A673 (cell line): Measurements from ENCODE around the gene TACR2. TPM values are rescaled to one million over a fixed set of nuclear protein-coding genes. Genes with fewer than 3 reads are reported as not detected.

Experiments
- BruUV-seq: library from RNA; stranded (reverse); fragments of 400-500 nt; replicated peaks from 2 replicates; lab custom pipeline; 2021; lab: Mats Ljungman, UMichigan
- CTCF ChIA-PET: fragments of 300-600 bp; sonication (Branson Sonifier 250); formaldehyde crosslinking; loops from one replicate; lab custom pipeline; 2022; ENCODE audit warnings: antibody characterized with exemption; lab: Charles Lee
- POLR2A ChIA-PET: fragments of 300-600 bp; sonication (Branson Sonifier 250); formaldehyde crosslinking; loops from one replicate; lab custom pipeline; 2022; ENCODE audit warnings: antibody characterized with exemption; ENCODE audit not compliant: low non-redundant PET; lab: Charles Lee
- DNase-seq: peaks from one replicate; pipeline ENCODE4 v3.0.0-alpha.2; 2015; ENCODE audit warnings: low spot score
- H3K27ac ChIP-seq: fragments of 200-600 bp; sonication (generic); 2 replicates; pipeline ENCODE4 v1.5.1; 2016; ENCODE audit warnings: mixed run types, low read depth, mild to moderate bottlenecking, mixed read lengths, antibody characterized with exemption, low read length; ENCODE audit not compliant: poor library complexity, severe bottlenecking
- H3K27me3 ChIP-seq: fragments of 200-600 bp; sonication (generic); replicated peaks from 2 replicates; pipeline ENCODE4 v1.6.1; 2017; ENCODE audit warnings: mixed run types, low read depth, mild to moderate bottlenecking, mixed read lengths, antibody characterized with exemption, low read length; ENCODE audit not compliant: insufficient read depth, poor library complexity
- H3K36me3 ChIP-seq: fragments of 200-600 bp; sonication (generic); 2 replicates; pipeline ENCODE4 v1.6.1; 2016; ENCODE audit warnings: mixed run types, mild to moderate bottlenecking, mixed read lengths, antibody characterized with exemption, low read length; ENCODE audit not compliant: insufficient read depth, poor library complexity, severe bottlenecking
- H3K4me1 ChIP-seq: fragments of 200-600 bp; sonication (generic); 2 replicates; pipeline ENCODE4 v1.6.1; 2017; ENCODE audit warnings: mixed run types, mild to moderate bottlenecking, mixed read lengths, antibody characterized with exemption, low read length; ENCODE audit not compliant: insufficient read depth, poor library complexity, severe bottlenecking
- H3K4me3 ChIP-seq: fragments of 200-600 bp; sonication (generic); 2 replicates; pipeline ENCODE4 v1.5.1; 2016; ENCODE audit warnings: low read depth, mixed run types, mild to moderate bottlenecking, mixed read lengths, low read length; ENCODE audit not compliant: poor library complexity, severe bottlenecking
- H3K9me3 ChIP-seq: fragments of 200-600 bp; sonication (generic); 2 replicates; pipeline ENCODE4 v1.6.1; 2016; ENCODE audit warnings: mixed run types, low read depth, mild to moderate bottlenecking, mixed read lengths, antibody characterized with exemption, low read length; ENCODE audit not compliant: poor library complexity, severe bottlenecking
- CTCF ChIP-seq: fragments of 300-800, 200-600 bp; sonication (generic); conservative IDR thresholded peaks from 2 replicates; pipeline ENCODE4 v1.5.1; 2017; ENCODE audit warnings: low read depth, mild to moderate bottlenecking, antibody characterized with exemption, low read length, moderate library complexity, mixed read lengths
- EZH2 ChIP-seq: fragments of 200-600 bp; sonication (generic); IDR thresholded peaks from 2 replicates; pipeline ENCODE4 v1.6.1; 2017; ENCODE audit warnings: borderline replicate concordance, low read depth, mild to moderate bottlenecking, mixed read lengths, antibody characterized with exemption, low read length; ENCODE audit not compliant: poor library complexity, severe bottlenecking
- intact Hi-C: fragments of 100-400 bp; cut with micrococcal nuclease; formaldehyde crosslinking; loops from one replicate; pipeline ENCODE4 v1.10.0; 2022; ENCODE audit not compliant: unreplicated experiment
- total RNA-seq: library from RNA; stranded (reverse); gene quantifications from 2 replicates; pipeline ENCODE4 v1.2.3, GENCODE V29; 2021

Gene TACR2
- total RNA-seq, 1 experiment from 2014 or later, result 0.21 TPM

GRCh38 chr10:69434926-69435325 is 18.2 kb upstream of the TACR2 start:
- intact Hi-C loops, result no loop called here
- no TSS peak for BruUV-seq
- DNase-seq, result no peak
- no peak overlapping the region for H3K4me3 ChIP-seq
- H3K27ac ChIP-seq, result no peak overlapping the region
- ChIA-PET POLR2A (no interaction called here), CTCF (no interaction called here)
- no peaks in the 10 kb centered on the region for H3K27me3 ChIP-seq
- H3K9me3 ChIP-seq, result no peaks in the 10 kb centered on the region
- no peaks in the 10 kb centered on the region for H3K4me1 ChIP-seq
- no peak for TF ChIP-seq CTCF
- no peak for TF ChIP-seq EZH2
- no peaks in the 10 kb centered on the region for H3K36me3 ChIP-seq

GRCh38 chr10:69434169-69434568 is 17.5 kb upstream of the TACR2 start:
- no peaks in the 10 kb centered on the region for H3K4me1 ChIP-seq
- no TSS peak for BruUV-seq
- POLR2A ChIA-PET, result no interaction called here
- no peaks in the 10 kb centered on the region for H3K9me3 ChIP-seq
- TF ChIP-seq CTCF (no peak), EZH2 (no peak)
- CTCF ChIA-PET, result no interaction called here
- no peaks in the 10 kb centered on the region for H3K27me3 ChIP-seq
- intact Hi-C loops, result no loop called here
- no peak overlapping the region for H3K27ac ChIP-seq
- H3K36me3 ChIP-seq, result no peaks in the 10 kb centered on the region
- no peak for DNase-seq
- no peak overlapping the region for H3K4me3 ChIP-seq

GRCh38 chr10:69428165-69428564 is 11.4 kb upstream of the TACR2 start:
- BruUV-seq, result no TSS peak
- TF ChIP-seq CTCF (no peak), EZH2 (no peak)
- H3K36me3 ChIP-seq, result no peaks in the 10 kb centered on the region
- no peaks in the 10 kb centered on the region for H3K27me3 ChIP-seq
- ChIA-PET CTCF (no interaction called here), POLR2A (no interaction called here)
- no peak for DNase-seq
- H3K4me3 ChIP-seq, result no peak overlapping the region
- no peaks in the 10 kb centered on the region for H3K9me3 ChIP-seq
- H3K27ac ChIP-seq, result no peak overlapping the region
- H3K4me1 ChIP-seq, result no peaks in the 10 kb centered on the region
- intact Hi-C loops, result no loop called here
